Raji (cell line): ENCODE data around the gene KCNJ10.

Experiments used
- POLR2A ChIP-seq: IDR thresholded peaks from 2 replicates; pipeline ENCODE4 v1.6.1; 2011; ENCODE audit warnings: low read depth, low read length, control low read depth; ENCODE audit not compliant: insufficient read depth

Gene KCNJ10

DNA sequence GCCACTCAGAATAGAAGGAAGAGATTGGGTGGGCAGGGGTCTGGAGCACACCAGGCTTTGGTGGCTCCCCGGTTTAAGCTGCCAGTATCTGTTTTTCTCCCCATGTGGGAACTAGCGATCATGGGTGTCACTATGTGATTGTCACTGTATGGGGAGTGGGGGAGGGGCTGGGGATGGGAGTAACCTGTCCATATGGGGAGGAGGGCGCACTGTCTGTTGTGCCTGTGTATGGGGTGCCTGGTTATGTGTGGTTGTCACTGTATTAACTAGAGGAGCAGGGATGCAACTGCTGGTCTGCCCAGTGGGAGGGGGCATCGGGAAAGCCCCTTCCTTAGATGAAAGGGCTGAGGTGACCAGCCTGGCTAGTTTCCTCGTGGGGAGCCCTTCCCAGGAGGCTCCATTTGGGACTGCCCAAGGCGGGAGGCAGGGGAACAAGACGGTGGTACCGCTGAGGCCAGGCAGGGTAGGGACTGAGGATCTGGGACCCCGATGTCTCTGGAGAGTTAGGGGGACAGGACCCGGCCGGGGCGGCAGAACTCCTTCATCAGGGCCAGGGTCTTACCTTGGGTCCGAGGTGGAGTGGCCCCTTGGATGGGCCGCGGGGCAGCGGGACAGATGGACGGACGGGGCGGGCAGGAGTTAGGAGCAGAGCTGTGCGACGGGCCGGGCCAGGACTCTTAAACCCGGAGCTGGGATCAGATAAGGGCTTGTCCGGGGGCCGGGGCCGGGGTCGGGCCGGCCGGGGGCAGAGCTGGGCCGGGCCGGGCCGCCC lies at the start of gene KCNJ10:
KCNJ10 (minus strand) TSS at position 701 of the 772 bp plus-strand sequence. CDS start 27,628 bp downstream, outside the sequence.
- no peak for TF ChIP-seq POLR2A

DNA sequence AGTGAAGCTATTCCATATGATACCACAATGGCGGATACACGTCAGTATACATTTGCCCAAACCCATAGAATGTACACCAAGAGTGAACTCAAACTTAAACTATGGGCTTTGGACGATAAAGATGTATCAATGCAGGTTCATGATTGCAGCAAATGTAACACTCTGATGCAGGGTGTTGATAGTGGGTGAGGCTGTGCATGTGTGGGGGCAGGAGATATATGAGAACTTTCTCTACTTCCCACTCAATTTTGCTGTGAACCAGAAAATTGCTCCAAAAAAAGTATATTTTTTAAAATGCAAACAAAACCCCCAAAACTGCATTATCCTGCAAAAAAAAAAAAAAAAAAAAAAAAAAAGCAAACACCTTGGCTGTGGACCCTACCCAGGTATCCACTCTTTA lies 49.0 kb upstream of the KCNJ10 start:
- no peak for TF ChIP-seq POLR2A

GRCh38 chr1:160117709-160118183 lies 47.8 kb upstream of the KCNJ10 start:
- TF ChIP-seq POLR2A, result no peak

GRCh38 chr1:160117300-160117699 lies 47.3 kb upstream of the KCNJ10 start:
- TF ChIP-seq POLR2A, result no peak

- no peak for TF ChIP-seq POLR2A
These were observed 46.6 kb upstream of the KCNJ10 start for GRCh38 chr1:160116283-160117147.

DNA sequence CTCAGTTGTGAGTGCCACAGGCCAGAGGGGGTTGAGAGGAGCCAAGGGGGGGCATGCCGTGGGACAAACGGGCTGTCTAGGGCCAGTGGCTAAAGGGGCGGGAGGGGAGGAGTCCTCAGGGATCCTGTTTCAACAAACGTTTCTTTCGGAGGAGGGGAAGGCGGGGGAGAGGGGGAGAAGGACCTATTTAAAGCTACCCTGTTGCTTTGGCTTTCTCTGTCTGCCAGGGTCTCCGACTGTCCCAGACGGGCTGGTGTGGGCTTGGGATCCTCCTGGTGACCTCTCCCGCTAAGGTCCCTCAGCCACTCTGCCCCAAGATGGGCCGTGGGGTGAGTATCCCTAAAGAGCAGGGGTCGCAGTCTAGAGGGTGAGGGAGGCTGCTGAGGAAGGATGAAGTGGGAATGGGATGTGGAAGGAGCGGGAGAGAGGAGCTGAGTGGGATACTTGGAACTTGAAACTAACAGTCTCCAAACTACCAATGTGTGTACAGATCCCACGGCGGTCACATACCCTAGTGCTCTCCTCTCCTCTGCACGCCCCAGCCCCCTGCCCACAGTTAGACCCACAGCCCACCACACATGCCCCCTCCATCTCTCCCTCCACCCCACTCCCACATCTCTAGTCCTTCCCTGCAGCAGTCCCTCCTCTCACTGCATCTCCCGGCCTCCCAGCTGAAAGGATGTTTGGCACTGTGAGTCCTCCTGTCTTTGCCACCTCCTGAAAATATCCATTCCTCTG lies 45.8 kb upstream of the KCNJ10 start, which contains the start of gene ATP1A2:
ATP1A2 (plus strand) TSS at position 215 of the 738 bp plus-strand sequence; CDS start at position 318, 103 bp downstream.
- TF ChIP-seq POLR2A, result no peak

DNA sequence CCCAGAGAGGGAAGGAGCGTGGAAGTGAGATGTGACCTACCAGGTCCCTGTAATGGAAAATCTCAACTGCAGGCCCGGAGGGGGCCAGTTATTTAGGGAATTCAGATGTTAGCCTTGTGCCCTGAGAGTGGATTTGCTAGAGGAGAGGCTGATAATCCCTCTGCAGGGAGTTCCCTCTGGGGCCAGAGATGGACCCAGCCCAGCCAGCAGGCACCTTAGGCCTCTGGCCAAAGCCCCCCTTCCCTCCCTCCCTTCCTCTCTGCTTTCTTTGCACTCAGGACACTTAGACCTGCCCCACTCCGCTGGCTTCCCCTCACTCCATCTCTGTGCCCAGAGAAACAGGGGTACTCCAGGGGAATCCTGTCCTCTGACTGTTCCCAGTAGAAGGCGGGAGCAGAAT lies 44.1 kb upstream of the KCNJ10 start:
- TF ChIP-seq POLR2A, result no peak

DNA sequence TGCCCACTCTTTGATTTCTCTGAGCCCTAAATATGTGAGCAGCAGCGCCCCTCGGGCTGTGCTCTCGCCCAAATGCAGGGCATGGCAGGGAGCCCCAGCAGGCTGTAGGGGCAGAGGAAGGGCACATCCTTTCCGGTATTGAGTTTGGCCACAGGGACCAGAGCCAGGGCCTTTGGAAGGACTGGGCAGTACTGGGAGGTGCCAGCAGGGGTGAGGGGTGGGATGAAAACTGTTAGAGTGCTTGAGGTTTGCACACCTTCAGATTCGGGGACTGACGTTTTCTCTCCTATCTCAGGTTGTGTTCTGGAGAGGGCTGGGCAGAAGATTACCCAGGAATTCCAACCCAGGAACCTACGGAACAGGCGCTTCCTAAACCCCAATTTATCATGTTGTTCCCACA lies 43.4 kb upstream of the KCNJ10 start:
- TF ChIP-seq POLR2A, result no peak

DNA sequence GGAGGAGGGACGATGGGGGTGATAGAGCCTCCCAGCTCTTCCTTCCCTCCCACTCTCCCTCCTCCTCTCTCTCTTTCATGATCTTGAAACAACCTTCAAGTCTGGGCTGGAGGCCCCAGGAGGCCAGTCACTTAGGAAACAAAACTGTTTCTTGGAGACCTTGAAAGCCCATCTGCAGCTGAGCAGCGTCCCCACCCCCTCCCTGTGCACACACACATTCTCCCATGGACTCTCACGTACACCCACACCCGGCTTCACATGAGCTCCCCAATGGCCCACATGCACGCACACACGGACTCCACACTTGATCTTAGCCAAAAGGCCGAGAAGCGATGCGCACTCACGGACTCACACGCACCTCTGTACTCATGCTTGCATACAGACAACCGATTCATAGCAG lies 42.4 kb upstream of the KCNJ10 start:
- TF ChIP-seq POLR2A, result no peak

- TF ChIP-seq POLR2A, result no peak
These were observed 39.7 kb upstream of the KCNJ10 start for GRCh38 chr1:160109686-160110085.

DNA sequence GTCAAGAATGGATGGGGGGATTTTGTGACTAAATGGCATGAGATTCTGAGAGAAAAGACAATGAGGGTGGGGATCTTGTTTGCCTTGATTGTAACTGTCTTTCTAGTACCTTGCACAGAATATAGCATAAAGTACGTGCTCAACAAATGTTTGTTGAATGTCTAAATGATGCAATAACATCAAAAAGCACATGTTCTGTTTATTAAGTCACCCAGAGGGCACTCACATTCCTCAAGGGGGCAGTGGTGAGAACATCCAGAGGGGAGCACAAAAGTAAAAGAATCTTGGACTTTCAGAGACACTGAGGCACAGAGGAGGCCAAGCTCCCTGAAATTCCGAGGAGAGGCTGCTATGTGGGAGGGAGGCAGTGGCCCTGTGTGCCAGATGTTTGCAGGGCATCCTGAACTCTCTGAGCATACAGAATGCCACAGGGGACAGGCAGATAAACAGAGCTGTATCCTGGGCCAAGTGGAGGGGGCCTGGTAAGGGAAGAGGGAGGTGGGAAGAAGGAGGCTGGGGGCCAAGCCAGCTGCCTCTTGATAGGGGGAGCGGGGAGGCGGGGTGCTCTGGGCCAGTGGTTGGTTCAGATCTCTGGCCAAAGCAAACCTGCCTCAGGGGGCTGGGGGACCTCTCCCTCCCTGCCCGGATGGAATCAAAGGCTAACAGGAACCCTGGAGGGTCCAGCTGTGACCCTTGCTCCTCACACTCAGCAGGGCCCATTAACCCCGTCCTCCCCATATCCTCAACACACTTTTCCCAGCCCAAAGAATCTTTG lies 39.1 kb upstream of the KCNJ10 start:
- no peak for TF ChIP-seq POLR2A

- TF ChIP-seq POLR2A, result no peak
These were observed 37.6 kb upstream of the KCNJ10 start for GRCh38 chr1:160107512-160107911.

- TF ChIP-seq POLR2A, result no peak
These were observed 35.2 kb upstream of the KCNJ10 start for GRCh38 chr1:160105155-160105554.

GRCh38 chr1:160104486-160104885 lies 34.5 kb upstream of the KCNJ10 start:
- no peak for TF ChIP-seq POLR2A
